GM12878 (cell line): ENCODE results near the gene IQGAP3. TPM values are rescaled to one million over a fixed set of nuclear protein-coding genes. Genes with fewer than 3 reads are reported as not detected.

Experiments
- ATAC-seq: fragments of 200-7000 bp; cut with Tn5 transposase; 3 replicates; pipeline ENCODE4 v1.9.1; 2020; ENCODE audit warnings: mild to moderate bottlenecking, moderate library complexity
- BruUV-seq: library from RNA; stranded (reverse); fragments of 400-500 nt; replicated peaks from 2 replicates; lab custom pipeline; 2021; lab: Mats Ljungman, UMichigan
- CTCF ChIA-PET: fragments of 300-600 bp; sonication (Branson Sonifier 250); formaldehyde crosslinking; extraction: SDS; loops from one replicate; lab custom pipeline; 2021; ENCODE audit warnings: inconsistent platforms; lab: Yijun Ruan, JAX
- POLR2A ChIA-PET: fragments of 350-600 bp; formaldehyde crosslinking; extraction: SDS; loops from one replicate; lab custom pipeline; 2021; ENCODE audit warnings: inconsistent platforms; lab: Charles Lee
- RAD21 ChIA-PET: fragments of 300-600 bp; sonication (Branson Sonifier 250); formaldehyde crosslinking; loops from one replicate; lab custom pipeline; 2023; ENCODE audit warnings: antibody characterized with exemption; ENCODE audit not compliant: unreplicated experiment; lab: Charles Lee
- SMC1A ChIA-PET: fragments of 300-600 bp; sonication (Branson Sonifier 250); formaldehyde crosslinking; loops from one replicate; lab custom pipeline; 2023; ENCODE audit not compliant: unreplicated experiment, uncharacterized antibody; lab: Charles Lee
- DNase-seq: peaks from one replicate; pipeline ENCODE4 v3.0.0-alpha.2; 2011; ENCODE audit warnings: low read depth, low spot score
- FAIRE-seq: peaks from 3 replicates; lab custom pipeline; 2011; peaks lifted over from hg19 to GRCh38; lab: Jason Lieb, UNC
- H2AFZ ChIP-seq: 2 replicates; pipeline ENCODE4 v1.6.0; 2011; ENCODE audit warnings: low read depth, low read length, control low read depth; ENCODE audit not compliant: control insufficient read depth
- H3K27ac ChIP-seq: 2 replicates; pipeline ENCODE4 v1.5.1; 2011; ENCODE audit warnings: control low read depth; ENCODE audit not compliant: control insufficient read depth, insufficient read depth
- H3K27me3 ChIP-seq, 2 experiments: replicated peaks in 1 of 2; 2 replicates each; pipeline versions ENCODE4 v1.6.0 to v1.6.1; 2011; ENCODE audit warnings: low read length in 1 of 2; ENCODE audit not compliant: control insufficient read depth in 2 of 2, insufficient read depth in 2 of 2
- H3K36me3 ChIP-seq, 2 experiments: 2 replicates each; pipeline ENCODE4 v1.5.1; 2011; ENCODE audit warnings: low read length in 1 of 2; ENCODE audit not compliant: control insufficient read depth in 2 of 2, insufficient read depth in 2 of 2
- H3K4me1 ChIP-seq: 2 replicates; pipeline ENCODE4 v1.6.1; 2011; ENCODE audit warnings: mild to moderate bottlenecking, low read length, moderate library complexity, mixed read lengths; ENCODE audit not compliant: control insufficient read depth, insufficient read depth
- H3K4me2 ChIP-seq: 2 replicates; pipeline ENCODE4 v1.6.0; 2011; ENCODE audit warnings: control low read depth; ENCODE audit not compliant: control insufficient read depth, insufficient read depth
- H3K4me3 ChIP-seq: fragments of 200-600 bp; sonication (generic); 2 replicates; pipeline ENCODE4 v1.5.1; 2016
- H3K79me2 ChIP-seq: 2 replicates; pipeline ENCODE4 v1.6.0; 2011; ENCODE audit warnings: low read length; ENCODE audit not compliant: control insufficient read depth, insufficient read depth
- H3K9ac ChIP-seq: 2 replicates; pipeline ENCODE4 v1.8.0; 2011; ENCODE audit warnings: low read length, control low read depth, mixed read lengths; ENCODE audit not compliant: control insufficient read depth, insufficient read depth
- H3K9me3 ChIP-seq: replicated peaks from 3 replicates; pipeline ENCODE4 v1.5.1; 2011; ENCODE audit warnings: mild to moderate bottlenecking, low read length; ENCODE audit not compliant: control insufficient read depth, insufficient read depth
- H4K20me1 ChIP-seq: 2 replicates; pipeline ENCODE4 v1.6.0; 2011; ENCODE audit not compliant: control insufficient read depth, insufficient read depth
- ATF3 ChIP-seq: IDR thresholded peaks from 2 replicates; pipeline ENCODE4 v1.6.1; 2011; ENCODE audit warnings: low read depth, mild to moderate bottlenecking, low read length, moderate library complexity, borderline replicate concordance; ENCODE audit errors: extremely low read depth
- CBFB ChIP-seq: IDR thresholded peaks from 2 replicates; pipeline ENCODE4 v1.6.1; 2016; ENCODE audit warnings: antibody characterized with exemption, low read depth
- E2F4 ChIP-seq: IDR thresholded peaks from 2 replicates; pipeline ENCODE4 v1.6.1; 2012; ENCODE audit warnings: low read depth, low read length, improper control_type of control experiment
- KAT2A ChIP-seq: conservative IDR thresholded peaks from 2 replicates; pipeline ENCODE4 v1.6.1; 2011; ENCODE audit warnings: low read depth, low read length; ENCODE audit not compliant: control insufficient read depth
- NR2C1 ChIP-seq: fragments of 450-650 bp; IDR thresholded peaks from 2 replicates; pipeline ENCODE4 v1.6.1; 2017; ENCODE audit warnings: antibody characterized with exemption, mild to moderate bottlenecking, moderate library complexity
- POLR2AphosphoS2 ChIP-seq: IDR thresholded peaks from 2 replicates; pipeline ENCODE4 v1.6.1; 2011; ENCODE audit warnings: low read depth, mild to moderate bottlenecking, low read length, improper control_type of control experiment, moderate library complexity
- SKIL ChIP-seq: fragments of 450-650 bp; IDR thresholded peaks from 2 replicates; pipeline ENCODE4 v1.6.1; 2017; ENCODE audit warnings: mild to moderate bottlenecking, low read depth, inconsistent platforms; ENCODE audit not compliant: poor library complexity, severe bottlenecking
- STAT3 ChIP-seq: IDR thresholded peaks from 2 replicates; pipeline ENCODE4 v1.6.1; 2011; ENCODE audit warnings: low read depth, low read length, improper control_type of control experiment
- WRNIP1 ChIP-seq: IDR thresholded peaks from 2 replicates; pipeline ENCODE4 v1.6.1; 2011; ENCODE audit warnings: low read depth, low read length, improper control_type of control experiment, borderline replicate concordance
- YY1 ChIP-seq: IDR thresholded peaks from 2 replicates; pipeline ENCODE4 v1.6.1; 2011; ENCODE audit warnings: low read depth, mild to moderate bottlenecking, low read length
- WGBS: methylation state at CpG from one replicate; pipeline ENCODE4 v1.1.6; 2016; ENCODE audit warnings: low lambda C conversion rate; ENCODE audit not compliant: insufficient replicate concordance, insufficient coverage; ENCODE audit errors: missing lambda C conversion rate; 5-methylcytosine and 5-hydroxymethylcytosine counted together
- in situ Hi-C: fragments of 300-500 bp; cut with MboI; formaldehyde crosslinking; loops from 9 replicates; pipeline ENCODE4 v1.14.3; 2018; ENCODE audit warnings: mixed read lengths
- intact Hi-C: fragments of 100-400 bp; cut with micrococcal nuclease; formaldehyde crosslinking; loops from one replicate; pipeline ENCODE4 v1.14.2; 2022; ENCODE audit not compliant: unreplicated experiment
- polyA plus RNA-seq, 11 experiments: library from polyadenylated mRNA; depleted of rRNA in 4 of 11; unstranded in 6 of 11; stranded (reverse) in 5 of 11; fragments of >200 nt; fragmentation: Nextera tagmentation in 4 of 11; fragmentation: Illumina TruSeq in 1 of 11; extraction: Ambion mirVana in 4 of 11; extraction: Trizol in 1 of 11; gene quantifications; 1 replicate in 1 of 11; 2 replicates in 10 of 11; pipeline versions ENCODE4 v1.2.1 to v1.2.3, GENCODE V29; 2011 to 2016; ENCODE audit warnings: inconsistent platforms in 2 of 11, missing spikeins in 2 of 11, low read depth in 1 of 11
- total RNA-seq, 4 experiments: library from RNA; depleted of rRNA in 3 of 4; stranded (reverse); fragments of >200 nt in 3 of 4; fragmentation: Illumina TruSeq in 1 of 4; extraction: Trizol in 1 of 4; gene quantifications; 2 replicates each; pipeline versions ENCODE4 v1.2.1 to v1.2.3, GENCODE V29; 2013 to 2021
- TF ChIP-seq, protein P1 (sequence below): fragments of 450-650 bp; IDR thresholded peaks from 2 replicates; pipeline ENCODE4 v1.6.1; 2018; ENCODE audit warnings: mild to moderate bottlenecking, low read depth, moderate library complexity; ENCODE audit not compliant: partially characterized antibody
- TF ChIP-seq, protein P2 (sequence below): IDR thresholded peaks from 2 replicates; pipeline ENCODE4 v1.6.1; 2011; ENCODE audit warnings: mild to moderate bottlenecking, low read depth, low read length, moderate library complexity; ENCODE audit not compliant: insufficient replicate concordance

IQGAP3 gene
- total and polyA plus RNA-seq, 10 of the 15 experiments (the other 5 are each of a cell fraction or from before 2014, with no cell fraction given): 1.1 to 10.7 (median 7.9) TPM

DNA sequence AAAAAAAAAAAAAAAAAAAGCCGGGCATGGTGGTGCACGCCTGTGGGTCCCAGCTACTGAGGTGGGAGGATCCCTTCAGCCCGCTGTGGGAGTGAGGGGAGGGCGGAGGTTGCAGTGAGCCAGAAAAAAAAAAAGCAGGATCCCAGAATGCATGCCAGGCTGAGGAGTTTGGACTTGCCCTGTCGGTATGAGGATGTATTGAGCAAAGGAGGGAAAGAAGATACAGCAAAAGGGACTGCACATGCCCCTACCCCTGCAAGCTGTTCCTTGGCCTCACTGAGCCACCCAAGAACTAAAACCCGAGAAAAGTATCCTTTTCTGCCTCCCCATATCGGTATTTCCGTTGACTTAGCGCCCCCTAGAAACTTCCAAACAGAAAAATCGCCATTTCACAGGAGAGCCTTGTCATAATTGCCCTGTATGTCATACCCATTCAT, 30.2 kb upstream of the IQGAP3 start (continued):
- TF ChIP-seq E2F4: no peak
- TF ChIP-seq, protein P1, sequence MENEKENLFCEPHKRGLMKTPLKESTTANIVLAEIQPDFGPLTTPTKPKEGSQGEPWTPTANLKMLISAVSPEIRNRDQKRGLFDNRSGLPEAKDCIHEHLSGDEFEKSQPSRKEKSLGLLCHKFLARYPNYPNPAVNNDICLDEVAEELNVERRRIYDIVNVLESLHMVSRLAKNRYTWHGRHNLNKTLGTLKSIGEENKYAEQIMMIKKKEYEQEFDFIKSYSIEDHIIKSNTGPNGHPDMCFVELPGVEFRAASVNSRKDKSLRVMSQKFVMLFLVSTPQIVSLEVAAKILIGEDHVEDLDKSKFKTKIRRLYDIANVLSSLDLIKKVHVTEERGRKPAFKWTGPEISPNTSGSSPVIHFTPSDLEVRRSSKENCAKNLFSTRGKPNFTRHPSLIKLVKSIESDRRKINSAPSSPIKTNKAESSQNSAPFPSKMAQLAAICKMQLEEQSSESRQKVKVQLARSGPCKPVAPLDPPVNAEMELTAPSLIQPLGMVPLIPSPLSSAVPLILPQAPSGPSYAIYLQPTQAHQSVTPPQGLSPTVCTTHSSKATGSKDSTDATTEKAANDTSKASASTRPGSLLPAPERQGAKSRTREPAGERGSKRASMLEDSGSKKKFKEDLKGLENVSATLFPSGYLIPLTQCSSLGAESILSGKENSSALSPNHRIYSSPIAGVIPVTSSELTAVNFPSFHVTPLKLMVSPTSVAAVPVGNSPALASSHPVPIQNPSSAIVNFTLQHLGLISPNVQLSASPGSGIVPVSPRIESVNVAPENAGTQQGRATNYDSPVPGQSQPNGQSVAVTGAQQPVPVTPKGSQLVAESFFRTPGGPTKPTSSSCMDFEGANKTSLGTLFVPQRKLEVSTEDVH: no peak

DNA sequence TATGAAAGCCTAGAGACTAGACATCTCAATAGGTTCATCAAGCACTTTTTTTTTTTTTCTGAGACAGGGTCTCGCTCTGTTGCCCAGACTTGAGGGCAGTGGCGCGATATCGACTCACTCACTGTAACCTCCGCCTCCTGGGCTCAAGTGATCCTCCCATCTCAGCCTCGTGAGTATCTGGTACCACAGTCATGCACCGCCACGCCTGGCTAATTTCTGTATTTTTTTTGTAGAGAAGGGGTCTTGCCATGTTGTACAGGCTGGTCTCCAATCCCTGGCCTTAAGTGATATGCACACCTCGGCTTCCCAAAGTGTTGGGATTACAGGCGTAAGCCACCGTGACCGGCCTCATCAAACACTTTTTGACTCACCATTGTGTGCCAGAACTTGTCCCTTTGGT, 29.5 kb upstream of the IQGAP3 start:
- no peaks in the 10 kb centered on the region for H3K27me3 ChIP-seq
- H2AFZ ChIP-seq: peak overlapping the region; percentile 100
- RAD21 ChIA-PET: interaction anchor here (0.9 to 3.2 kb wide), 5 partner anchors 10 to 145 kb away, joined by 3 to 18 read pairs (median 5); partner anchors contain the start of gene NAXE
- peaks cover 32% of the 10 kb centered on the region for H3K79me2 ChIP-seq
- in situ Hi-C loops: loop anchor here (10.0 kb wide), 1 partner anchor 147 kb away; no protein-coding TSS in a partner anchor
- peak overlapping the region; percentile 82 for H3K4me3 ChIP-seq
- POLR2A ChIA-PET: interaction anchor here (0.7 to 4.3 kb wide), 3 partner anchors 10 to 118 kb away, joined by 3 to 39 read pairs (median 11); partner anchors contain the start of gene NAXE
- WGBS: 12% methylated on average over 12 of the region's 12 CpGs
- CTCF ChIA-PET: interaction anchor here (0.6 to 5.0 kb wide), 11 partner anchors 10 to 156 kb away, joined by 3 to 49 read pairs (median 4); partner anchors contain the start of genes IQGAP3 and NAXE
- no peaks in the 10 kb centered on the region for H3K9me3 ChIP-seq
- ATAC-seq (peak; percentile 65), DNase-seq (no peak), FAIRE-seq (no peak)
- H3K36me3 ChIP-seq: peaks cover 10% of the 10 kb centered on the region in 2 experiments; a peak in 3 of 4 replicates
- peak overlapping the region; percentile 97 for H3K9ac ChIP-seq
- intact Hi-C loops: loop anchor here (5.0 to 10.0 kb wide), 2 partner anchors 95 to 117 kb away; no protein-coding TSS in a partner anchor
- H4K20me1 ChIP-seq: no peaks in the 10 kb centered on the region
- H3K4me2 ChIP-seq: peak overlapping the region; percentile 97
- SMC1A ChIA-PET: interaction anchor here (0.6 to 7.7 kb wide), 10 partner anchors 10 to 243 kb away, joined by 3 to 47 read pairs (median 3); partner anchors contain the start of gene NAXE
- peaks cover 9% of the 10 kb centered on the region for H3K4me1 ChIP-seq
- no TSS peak for BruUV-seq
- H3K27ac ChIP-seq: peak overlapping the region; percentile 93
- TF ChIP-seq, protein P2, sequence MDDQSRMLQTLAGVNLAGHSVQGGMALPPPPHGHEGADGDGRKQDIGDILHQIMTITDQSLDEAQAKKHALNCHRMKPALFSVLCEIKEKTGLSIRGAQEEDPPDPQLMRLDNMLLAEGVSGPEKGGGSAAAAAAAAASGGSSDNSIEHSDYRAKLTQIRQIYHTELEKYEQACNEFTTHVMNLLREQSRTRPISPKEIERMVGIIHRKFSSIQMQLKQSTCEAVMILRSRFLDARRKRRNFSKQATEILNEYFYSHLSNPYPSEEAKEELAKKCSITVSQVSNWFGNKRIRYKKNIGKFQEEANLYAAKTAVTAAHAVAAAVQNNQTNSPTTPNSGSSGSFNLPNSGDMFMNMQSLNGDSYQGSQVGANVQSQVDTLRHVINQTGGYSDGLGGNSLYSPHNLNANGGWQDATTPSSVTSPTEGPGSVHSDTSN: no peak
- TF ChIP-seq SKIL (no peak), KAT2A (no peak), CBFB (no peak), NR2C1 (no peak), STAT3 (no peak), POLR2AphosphoS2 (no peak), ATF3 (no peak), YY1 (no peak), WRNIP1 (no peak)
